Measurements from ENCODE around the gene RERE. TPM values are rescaled to one million over a fixed set of nuclear protein-coding genes. Genes with fewer than 3 reads are reported as not detected.

RERE gene
- total RNA-seq, 1 donor from 2014 or later, result 19.2 TPM

- no peak for TF ChIP-seq CTCF (IDR thresholded peaks at IDR 0.05; ENCODE audit: insufficient read depth, low read length, severe bottlenecking)
- DNase-seq (ENCODE audit: low read depth) (no peak), FAIRE-seq (no peak)
- Histone ChIP-seq H3K4me3 (ENCODE audit: low read depth, low read length) (no peak overlapping the region), H3K27me3 (ENCODE audit: control insufficient read depth, insufficient read depth, low read length) (no peaks in the 10 kb centered on the region), H3K36me3 (ENCODE audit: control insufficient read depth, insufficient read depth, low read length) (no peaks in the 10 kb centered on the region)
Measured at GRCh38 chr1:8745749-8746390, 71.6 kb downstream of the RERE start.

GRCh38 chr1:8745346-8745745, 72.1 kb downstream of the RERE start:
- FAIRE-seq, result no peak
- DNase-seq (ENCODE audit: low read depth), result no peak
- Histone ChIP-seq H3K36me3 (ENCODE audit: control insufficient read depth, insufficient read depth, low read length) (no peaks in the 10 kb centered on the region), H3K27me3 (ENCODE audit: control insufficient read depth, insufficient read depth, low read length) (no peaks in the 10 kb centered on the region), H3K4me3 (ENCODE audit: low read depth, low read length) (no peak overlapping the region)
- no peak for TF ChIP-seq CTCF (IDR thresholded peaks at IDR 0.05; ENCODE audit: insufficient read depth, low read length, severe bottlenecking)

GRCh38 chr1:8742022-8742924, 75.2 kb downstream of the RERE start:
- no peak for DNase-seq (ENCODE audit: low read depth)
- Histone ChIP-seq H3K4me3 (ENCODE audit: low read depth, low read length) (no peak overlapping the region), H3K36me3 (ENCODE audit: control insufficient read depth, insufficient read depth, low read length) (no peaks in the 10 kb centered on the region), H3K27me3 (ENCODE audit: control insufficient read depth, insufficient read depth, low read length) (no peaks in the 10 kb centered on the region)
- no peak for TF ChIP-seq CTCF (IDR thresholded peaks at IDR 0.05; ENCODE audit: insufficient read depth, low read length, severe bottlenecking)
- no peak for FAIRE-seq

DNA sequence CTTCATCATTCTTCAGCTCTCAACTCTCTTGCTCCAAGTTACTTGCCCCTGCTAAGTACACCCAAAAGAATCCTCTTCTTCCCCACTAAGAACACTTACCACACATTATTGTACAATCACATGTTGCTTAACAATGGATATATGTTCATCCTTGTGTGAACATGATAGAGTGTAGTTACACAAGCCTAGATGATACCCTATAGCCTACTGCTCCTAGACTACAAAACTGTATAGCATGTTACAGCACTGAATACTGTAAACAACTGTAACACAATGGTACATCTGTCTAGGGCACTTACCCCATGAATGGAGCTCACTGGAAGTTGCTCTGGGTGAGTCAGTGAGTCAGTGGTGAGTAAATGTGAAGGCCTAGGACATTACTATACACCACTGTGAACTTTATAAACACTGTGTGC, 77.4 kb downstream of the RERE start:
- TF ChIP-seq CTCF (IDR thresholded peaks at IDR 0.05; ENCODE audit: insufficient read depth, low read length, severe bottlenecking), result no peak
- peak; percentile 73 for FAIRE-seq
- Histone ChIP-seq H3K36me3 (ENCODE audit: control insufficient read depth, insufficient read depth, low read length) (no peaks in the 10 kb centered on the region), H3K4me3 (ENCODE audit: low read depth, low read length) (no peak overlapping the region), H3K27me3 (ENCODE audit: control insufficient read depth, insufficient read depth, low read length) (no peaks in the 10 kb centered on the region)
- DNase-seq (ENCODE audit: low read depth), result peak; percentile 90

- no peaks in the 10 kb centered on the region for H3K36me3 ChIP-seq (ENCODE audit: control insufficient read depth, insufficient read depth, low read length)
- H3K4me3 ChIP-seq (ENCODE audit: low read depth, low read length), result no peak overlapping the region
- FAIRE-seq (no peak), DNase-seq (ENCODE audit: low read depth) (no peak)
- TF ChIP-seq CTCF (IDR thresholded peaks at IDR 0.05; ENCODE audit: insufficient read depth, low read length, severe bottlenecking), result no peak
- no peaks in the 10 kb centered on the region for H3K27me3 ChIP-seq (ENCODE audit: control insufficient read depth, insufficient read depth, low read length)
Measured at GRCh38 chr1:8739377-8739776, 78.1 kb downstream of the RERE start.

Data from bronchial epithelial cell (primary cell).